Prostate gland (tissue), 2 donors: ENCODE measurements around the gene UGT1A8. TPM values are rescaled to one million over a fixed set of nuclear protein-coding genes. Genes with fewer than 3 reads are reported as not detected.

Experiments
- DNase-seq: peaks from one replicate; pipeline ENCODE4 v3.0.0-alpha.2; 2019; ENCODE audit warnings: low spot score
- H3K27ac ChIP-seq, 2 donors: fragments of 200-600 bp; sonication (generic); 2 replicates each; pipeline ENCODE4 v1.5.1; 2017 to 2019
- H3K27me3 ChIP-seq: fragments of 200-600 bp; sonication (generic); replicated peaks from 2 replicates; pipeline ENCODE4 v1.5.1; 2019; ENCODE audit not compliant: insufficient read depth
- H3K36me3 ChIP-seq, 2 donors: fragments of 200-600 bp; sonication (generic); 1 replicate in 1 of 2; 2 replicates in 1 of 2; pipeline versions ENCODE4 v1.5.1 to v1.8.1; 2017 to 2019
- H3K4me1 ChIP-seq: fragments of 200-600 bp; sonication (generic); replicated peaks from 2 replicates; pipeline ENCODE4 v1.5.1; 2019
- H3K4me3 ChIP-seq, 2 donors: fragments of 200-600 bp; sonication (generic); 2 replicates each; pipeline ENCODE4 v1.5.1; 2017 to 2019
- H3K9me3 ChIP-seq: fragments of 200-600 bp; sonication (generic); 2 replicates; pipeline ENCODE4 v1.5.1; 2017
- POLR2A ChIP-seq: fragments of 450-650 bp; IDR thresholded peaks from one replicate; pipeline ENCODE4 v1.6.1; 2016; ENCODE audit warnings: antibody characterized with exemption, mild to moderate bottlenecking
- POLR2AphosphoS5 ChIP-seq: sonication (generic); formaldehyde crosslinking; IDR thresholded peaks from one replicate; pipeline ENCODE4 v1.6.1; 2017; ENCODE audit warnings: antibody characterized with exemption
- WGBS: methylation state at CpG from one replicate; pipeline ENCODE4 v1.1.5; 2018; 5-methylcytosine and 5-hydroxymethylcytosine counted together
- intact Hi-C: fragments of 100-400 bp; cut with DNase I; formaldehyde crosslinking; loops from one replicate; pipeline ENCODE4 v1.14.2; 2022
- total RNA-seq, 2 donors: library from RNA; depleted of rRNA; stranded (reverse); fragments of >200 nt; gene quantifications; one replicate each; pipeline ENCODE4 v1.1.0, GENCODE V29; 2016
- TF ChIP-seq, protein P1 (sequence below), 4 experiments: fragments of 200-600 bp in 2 of 4; fragments of 450-650 bp in 2 of 4; sonication (generic) in 2 of 4; IDR thresholded peaks; 1 replicate in 3 of 4; 2 replicates in 1 of 4; pipeline ENCODE4 v1.5.1; 2016 to 2019; ENCODE audit warnings: antibody characterized with exemption in 4 of 4, mild to moderate bottlenecking in 2 of 4, moderate library complexity in 2 of 4

The UGT1A8 gene
- total RNA-seq, 2 donors from 2014 or later: not detected

DNA sequence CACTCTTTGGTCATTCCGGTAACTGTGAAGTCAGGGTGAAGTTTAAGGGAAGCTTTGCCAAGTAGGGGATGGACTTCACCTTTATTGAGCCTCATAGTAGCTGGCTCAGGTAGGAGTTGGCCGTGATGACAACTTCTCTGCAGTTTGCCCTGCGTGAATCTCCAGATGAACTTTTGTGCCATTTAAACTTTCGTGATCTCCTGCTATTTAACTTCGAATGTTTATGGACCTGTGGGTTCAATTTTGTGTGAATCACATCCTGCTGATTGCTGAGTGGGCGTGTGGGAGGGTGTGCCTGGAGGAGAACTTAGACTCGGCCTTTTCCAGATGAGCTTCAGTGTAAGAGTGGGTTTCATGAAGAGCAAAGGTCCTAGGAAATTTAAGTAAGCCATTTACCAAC lies 146.8 kb downstream of the UGT1A8 start:
- Histone ChIP-seq H3K9me3 (no peaks in the 10 kb centered on the region), H3K27ac (no peak overlapping the region), H3K4me3 (no peak overlapping the region), H3K27me3 (no peaks in the 10 kb centered on the region), H3K4me1 (no peaks in the 10 kb centered on the region), H3K36me3 (no peaks in the 10 kb centered on the region)
- intact Hi-C loops: no loop called here
- no peak for DNase-seq
- 61% methylated on average over 7 of the region's 7 CpGs for WGBS
- TF ChIP-seq POLR2A (no peak), POLR2AphosphoS5 (no peak)
- TF ChIP-seq, protein P1, sequence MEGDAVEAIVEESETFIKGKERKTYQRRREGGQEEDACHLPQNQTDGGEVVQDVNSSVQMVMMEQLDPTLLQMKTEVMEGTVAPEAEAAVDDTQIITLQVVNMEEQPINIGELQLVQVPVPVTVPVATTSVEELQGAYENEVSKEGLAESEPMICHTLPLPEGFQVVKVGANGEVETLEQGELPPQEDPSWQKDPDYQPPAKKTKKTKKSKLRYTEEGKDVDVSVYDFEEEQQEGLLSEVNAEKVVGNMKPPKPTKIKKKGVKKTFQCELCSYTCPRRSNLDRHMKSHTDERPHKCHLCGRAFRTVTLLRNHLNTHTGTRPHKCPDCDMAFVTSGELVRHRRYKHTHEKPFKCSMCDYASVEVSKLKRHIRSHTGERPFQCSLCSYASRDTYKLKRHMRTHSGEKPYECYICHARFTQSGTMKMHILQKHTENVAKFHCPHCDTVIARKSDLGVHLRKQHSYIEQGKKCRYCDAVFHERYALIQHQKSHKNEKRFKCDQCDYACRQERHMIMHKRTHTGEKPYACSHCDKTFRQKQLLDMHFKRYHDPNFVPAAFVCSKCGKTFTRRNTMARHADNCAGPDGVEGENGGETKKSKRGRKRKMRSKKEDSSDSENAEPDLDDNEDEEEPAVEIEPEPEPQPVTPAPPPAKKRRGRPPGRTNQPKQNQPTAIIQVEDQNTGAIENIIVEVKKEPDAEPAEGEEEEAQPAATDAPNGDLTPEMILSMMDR (IDR thresholded peaks at IDR 0.05): no peak

DNA sequence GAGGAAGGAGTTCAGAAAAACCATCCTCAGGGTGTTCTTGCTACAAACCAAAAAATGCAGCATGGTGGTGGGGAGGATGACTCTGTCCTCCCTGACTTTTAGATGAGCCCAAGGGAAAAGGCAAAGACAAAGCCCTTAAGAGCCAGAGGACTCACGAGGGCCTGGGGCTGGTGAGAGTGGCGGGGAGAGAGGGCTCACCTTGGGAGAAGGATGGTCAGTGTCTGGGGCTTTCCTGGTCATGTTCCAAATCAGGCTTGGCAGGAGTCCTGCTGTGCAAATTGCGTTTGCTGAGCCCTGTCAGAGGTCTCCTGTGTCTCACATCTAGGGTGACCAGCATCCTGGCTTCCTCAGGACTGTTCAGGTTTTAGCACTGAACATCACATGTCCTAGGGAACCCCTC lies 147.3 kb downstream of the UGT1A8 start:
- Histone ChIP-seq H3K4me1 (no peaks in the 10 kb centered on the region), H3K36me3 (no peaks in the 10 kb centered on the region), H3K27me3 (no peaks in the 10 kb centered on the region), H3K4me3 (no peak overlapping the region), H3K27ac (no peak overlapping the region), H3K9me3 (no peaks in the 10 kb centered on the region)
- TF ChIP-seq, protein P1 (IDR thresholded peaks at IDR 0.05): no peak
- TF ChIP-seq POLR2AphosphoS5 (no peak), POLR2A (no peak)
- DNase-seq: no peak
- intact Hi-C loops: no loop called here
- WGBS: 42% methylated on average over 3 of the region's 3 CpGs

DNA sequence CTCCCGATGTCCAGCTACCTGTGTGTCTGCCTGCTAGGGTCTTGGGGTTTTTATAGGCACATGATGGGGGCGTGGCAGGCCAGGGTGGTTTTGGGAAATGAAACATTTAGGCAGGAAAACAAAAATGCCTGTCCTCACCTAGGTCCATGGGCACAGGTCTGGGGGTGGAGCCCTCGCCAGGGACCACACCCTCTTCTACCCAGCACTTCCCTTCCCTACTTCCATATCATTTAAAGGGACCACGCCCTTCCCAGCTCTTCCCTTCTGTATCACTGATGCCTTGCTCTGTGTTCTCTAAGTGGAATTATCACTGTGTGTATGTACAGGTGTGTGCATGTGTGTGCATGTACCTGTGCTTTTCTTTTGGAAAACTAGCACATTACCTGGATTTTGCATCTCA lies 149.0 kb downstream of the UGT1A8 start:
- Histone ChIP-seq H3K4me1 (no peaks in the 10 kb centered on the region), H3K27me3 (no peaks in the 10 kb centered on the region), H3K4me3 (no peak overlapping the region), H3K9me3 (no peaks in the 10 kb centered on the region), H3K27ac (no peak overlapping the region), H3K36me3 (no peaks in the 10 kb centered on the region)
- intact Hi-C loops: no loop called here
- TF ChIP-seq POLR2A: no peak
- no peak for TF ChIP-seq POLR2AphosphoS5
- TF ChIP-seq, protein P1 (IDR thresholded peaks at IDR 0.05): no peak
- DNase-seq: no peak
- WGBS: 83% methylated on average over 4 of the region's 4 CpGs

DNA sequence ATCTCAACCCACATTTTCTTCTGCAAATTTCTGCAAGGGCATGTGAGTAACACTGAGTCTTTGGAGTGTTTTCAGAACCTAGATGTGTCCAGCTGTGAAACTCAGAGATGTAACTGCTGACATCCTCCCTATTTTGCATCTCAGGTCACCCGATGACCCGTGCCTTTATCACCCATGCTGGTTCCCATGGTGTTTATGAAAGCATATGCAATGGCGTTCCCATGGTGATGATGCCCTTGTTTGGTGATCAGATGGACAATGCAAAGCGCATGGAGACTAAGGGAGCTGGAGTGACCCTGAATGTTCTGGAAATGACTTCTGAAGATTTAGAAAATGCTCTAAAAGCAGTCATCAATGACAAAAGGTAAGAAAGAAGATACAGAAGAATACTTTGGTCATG lies 150.6 kb downstream of the UGT1A8 start:
- DNase-seq: no peak
- no peaks in the 10 kb centered on the region for H3K4me1 ChIP-seq
- intact Hi-C loops: no loop called here
- H3K27ac ChIP-seq: no peak overlapping the region
- WGBS: 82% methylated on average over 4 of the region's 4 CpGs
- H3K27me3 ChIP-seq: no peaks in the 10 kb centered on the region
- no peak overlapping the region for H3K4me3 ChIP-seq
- no peaks in the 10 kb centered on the region for H3K9me3 ChIP-seq
- H3K36me3 ChIP-seq: no peaks in the 10 kb centered on the region
- no peak for TF ChIP-seq POLR2AphosphoS5
- no peak for TF ChIP-seq POLR2A
- TF ChIP-seq, protein P1 (IDR thresholded peaks at IDR 0.05): no peak

DNA sequence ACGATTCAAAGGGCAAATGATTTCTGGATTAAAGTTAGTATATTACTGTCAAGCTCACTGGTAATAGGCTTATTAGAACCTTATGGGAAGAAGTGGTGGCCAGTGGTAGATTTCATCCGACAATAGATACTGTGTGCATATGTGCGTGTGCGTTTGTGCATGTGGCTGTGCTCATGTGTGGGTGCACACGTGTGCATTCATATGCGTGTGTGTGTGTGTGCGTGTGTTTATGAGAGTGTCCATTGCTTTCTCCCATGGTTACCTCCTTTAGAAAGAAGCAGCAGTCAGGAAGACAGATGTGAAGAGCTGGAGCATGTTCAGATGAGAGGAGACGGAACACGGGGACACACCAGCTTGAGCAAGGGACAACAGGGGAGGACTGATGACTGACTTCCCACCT lies 151.8 kb downstream of the UGT1A8 start:
- Histone ChIP-seq H3K36me3 (no peaks in the 10 kb centered on the region), H3K9me3 (no peaks in the 10 kb centered on the region), H3K4me1 (no peaks in the 10 kb centered on the region), H3K27me3 (no peaks in the 10 kb centered on the region), H3K27ac (no peak overlapping the region), H3K4me3 (no peak overlapping the region)
- no peak for DNase-seq
- no peak for TF ChIP-seq POLR2AphosphoS5
- TF ChIP-seq, protein P1 (IDR thresholded peaks at IDR 0.05): no peak
- no peak for TF ChIP-seq POLR2A
- WGBS: 90% methylated on average over 9 of the region's 9 CpGs
- intact Hi-C loops: no loop called here
